ENCODE measurements around the gene TNPO3.

The TNPO3 gene

DNA sequence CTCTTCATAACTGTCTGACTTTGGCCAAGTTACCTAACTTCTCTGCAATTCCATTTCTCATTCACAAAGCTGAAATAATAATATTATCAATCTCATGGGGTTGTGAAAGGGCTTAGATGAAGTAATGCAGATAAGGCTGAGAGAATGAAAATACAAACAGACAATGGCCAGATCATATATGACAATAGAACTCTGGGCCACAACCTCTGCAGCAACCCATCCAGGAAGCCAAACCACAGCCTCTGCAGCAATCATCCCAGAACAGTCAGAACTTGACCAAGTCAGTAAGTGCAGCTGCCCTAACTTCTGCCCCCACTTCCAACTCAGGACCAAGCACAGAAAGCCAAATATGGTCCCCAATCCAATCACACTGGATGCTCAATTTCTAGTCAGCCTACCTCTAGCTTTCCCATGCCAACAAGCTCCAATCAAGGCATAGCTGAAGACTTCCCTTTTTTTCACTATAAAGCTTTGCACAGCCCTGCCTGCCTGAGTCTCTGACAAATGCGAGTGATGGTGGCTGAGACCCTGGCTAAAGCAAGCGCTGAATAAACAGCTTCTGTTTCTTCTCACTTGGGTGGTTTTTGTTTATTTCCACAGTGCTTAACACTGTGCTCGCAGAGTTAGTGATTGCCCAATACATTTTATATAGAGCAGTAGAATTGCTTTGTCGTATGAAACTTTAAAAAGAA lies 34.8 kb upstream of the TNPO3 start:
- H3K4me1 ChIP-seq (ENCODE audit: control insufficient read depth, insufficient read depth, low read length) = no peaks in the 10 kb centered on the region
- H3K4me3 ChIP-seq (ENCODE audit: low read length) = no peak overlapping the region
- peaks cover 30% of the 10 kb centered on the region for H3K27me3 ChIP-seq (ENCODE audit: control insufficient read depth, insufficient read depth, low read length)
- no peak overlapping the region for H3K9ac ChIP-seq (ENCODE audit: low read depth, low read length)
- H3K9me3 ChIP-seq (replicated peaks; ENCODE audit: low read length) = no peaks in the 10 kb centered on the region
- no peak overlapping the region for H3K4me2 ChIP-seq (ENCODE audit: low read length)
- no peaks in the 10 kb centered on the region for H3K36me3 ChIP-seq (ENCODE audit: insufficient read depth, low read length)

DNA sequence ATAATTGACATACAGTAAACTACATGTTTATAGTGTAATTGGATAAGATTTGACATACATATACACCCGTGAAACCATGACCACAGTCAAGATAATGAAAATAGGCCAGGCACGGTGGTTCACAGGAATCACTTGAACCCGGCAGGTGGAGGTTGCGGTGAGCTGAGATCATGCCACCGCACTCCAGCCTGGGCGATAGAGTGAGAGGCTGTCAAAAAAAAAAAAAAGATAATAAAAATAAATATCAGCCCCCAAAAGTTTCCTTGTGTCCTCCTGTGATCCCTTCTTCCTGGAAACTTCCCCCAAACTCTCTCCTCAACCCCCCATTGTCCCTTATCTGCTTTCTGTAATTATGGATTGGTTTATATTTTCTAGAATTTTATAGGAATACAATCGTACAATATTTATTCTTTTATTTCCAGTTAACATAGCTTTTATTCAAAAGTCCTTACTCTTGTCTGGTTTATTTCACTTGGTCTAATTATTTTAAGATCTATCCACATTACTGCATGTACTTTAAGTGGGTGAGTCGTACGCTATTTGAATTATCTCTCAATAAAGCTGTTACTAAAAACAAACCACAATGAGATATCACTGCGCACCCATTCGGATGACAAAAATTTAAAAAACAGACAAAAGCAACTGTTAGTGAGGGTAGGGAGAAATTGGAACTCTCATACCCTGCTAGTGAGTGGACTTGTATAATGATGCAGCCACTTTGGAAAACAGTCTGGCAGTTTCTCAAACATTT lies 30.1 kb upstream of the TNPO3 start:
- H3K27me3 ChIP-seq (ENCODE audit: control insufficient read depth, insufficient read depth, low read length) = peaks cover 31% of the 10 kb centered on the region
- H3K36me3 ChIP-seq (ENCODE audit: insufficient read depth, low read length) = no peaks in the 10 kb centered on the region
- no peaks in the 10 kb centered on the region for H3K9me3 ChIP-seq (replicated peaks; ENCODE audit: low read length)
- no peaks in the 10 kb centered on the region for H3K4me1 ChIP-seq (ENCODE audit: control insufficient read depth, insufficient read depth, low read length)
- no peak overlapping the region for H3K4me3 ChIP-seq (ENCODE audit: low read length)
- H3K4me2 ChIP-seq (ENCODE audit: low read length) = no peak overlapping the region
- H3K9ac ChIP-seq (ENCODE audit: low read depth, low read length) = no peak overlapping the region

DNA sequence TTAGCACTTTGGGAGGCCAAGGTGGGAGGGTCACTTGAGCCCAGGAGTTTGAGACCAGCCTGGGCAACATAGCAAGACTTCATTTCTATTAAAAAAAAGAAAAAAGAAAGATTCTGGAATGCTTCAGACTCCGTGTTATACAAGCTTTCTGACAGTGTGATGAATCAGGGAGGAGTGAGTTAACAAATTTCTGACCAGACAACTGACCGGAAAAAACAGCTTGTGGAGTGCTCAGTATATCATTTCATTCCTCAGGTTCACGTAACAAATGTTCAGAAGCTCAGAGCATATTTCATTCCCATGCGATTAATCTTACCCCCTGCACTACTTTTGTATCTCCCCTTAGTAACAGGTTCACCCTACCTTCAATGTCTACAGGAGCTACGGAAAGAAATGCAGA lies 28.6 kb upstream of the TNPO3 start:
- no peak overlapping the region for H3K4me2 ChIP-seq (ENCODE audit: low read length)
- H3K4me3 ChIP-seq (ENCODE audit: low read length) = no peak overlapping the region
- H3K9me3 ChIP-seq (replicated peaks; ENCODE audit: low read length) = no peaks in the 10 kb centered on the region
- no peaks in the 10 kb centered on the region for H3K36me3 ChIP-seq (ENCODE audit: insufficient read depth, low read length)
- no peaks in the 10 kb centered on the region for H3K4me1 ChIP-seq (ENCODE audit: control insufficient read depth, insufficient read depth, low read length)
- peaks cover 26% of the 10 kb centered on the region for H3K27me3 ChIP-seq (ENCODE audit: control insufficient read depth, insufficient read depth, low read length)
- no peak overlapping the region for H3K9ac ChIP-seq (ENCODE audit: low read depth, low read length)

DNA sequence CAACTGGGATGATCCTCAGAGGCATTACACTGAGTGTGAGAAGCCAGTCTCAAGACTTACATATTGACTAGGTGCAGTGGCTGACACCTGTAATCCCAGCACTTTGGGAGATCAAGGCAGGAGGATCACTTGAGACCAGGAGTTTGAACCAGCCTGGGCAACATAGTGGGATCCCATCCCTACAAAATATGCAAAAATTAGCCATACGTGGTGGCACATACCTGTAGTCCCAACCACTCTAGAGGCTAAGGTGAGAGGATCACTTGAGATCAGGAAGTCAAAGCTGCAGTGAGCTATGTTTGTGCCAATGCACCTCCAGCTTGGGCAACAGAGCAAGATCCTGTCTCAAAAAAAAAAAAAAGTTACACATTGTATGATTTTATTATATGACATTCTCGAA lies 23.5 kb upstream of the TNPO3 start:
- H3K4me1 ChIP-seq (ENCODE audit: control insufficient read depth, insufficient read depth, low read length) = no peaks in the 10 kb centered on the region
- H3K9me3 ChIP-seq (replicated peaks; ENCODE audit: low read length) = no peaks in the 10 kb centered on the region

DNA sequence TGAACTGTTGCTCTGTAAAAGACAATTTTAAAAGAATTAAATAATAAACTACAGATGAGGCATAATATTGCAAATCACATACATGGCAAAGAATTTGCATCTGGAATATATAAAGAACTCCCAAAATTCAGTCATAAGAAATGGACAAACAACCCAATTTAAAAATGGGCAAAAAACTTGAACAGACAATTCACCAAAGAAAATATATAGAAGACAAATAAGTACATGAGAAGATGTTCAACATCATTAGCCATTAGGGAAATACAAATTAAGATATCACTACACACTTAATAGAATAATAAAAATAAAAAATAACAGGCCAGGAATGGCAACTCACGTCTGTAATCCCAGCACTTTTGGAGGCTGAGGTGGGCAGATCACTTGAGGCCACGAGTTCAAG lies 22.0 kb upstream of the TNPO3 start:
- Histone ChIP-seq H3K36me3 (ENCODE audit: insufficient read depth, low read length) (no peaks in the 10 kb centered on the region), H3K9me3 (replicated peaks; ENCODE audit: low read length) (no peaks in the 10 kb centered on the region), H3K9ac (ENCODE audit: low read depth, low read length) (no peak overlapping the region), H3K4me1 (ENCODE audit: control insufficient read depth, insufficient read depth, low read length) (no peaks in the 10 kb centered on the region), H3K4me3 (ENCODE audit: low read length) (no peak overlapping the region), H3K27me3 (ENCODE audit: control insufficient read depth, insufficient read depth, low read length) (peaks cover 45% of the 10 kb centered on the region), H3K4me2 (ENCODE audit: low read length) (no peak overlapping the region)

More for the DNA sequence above, 23.5 kb upstream of the TNPO3 start:
- Histone ChIP-seq H3K36me3 (ENCODE audit: insufficient read depth, low read length) (no peaks in the 10 kb centered on the region), H3K9ac (ENCODE audit: low read depth, low read length) (no peak overlapping the region), H3K27me3 (ENCODE audit: control insufficient read depth, insufficient read depth, low read length) (peaks cover 48% of the 10 kb centered on the region), H3K4me3 (ENCODE audit: low read length) (no peak overlapping the region), H3K4me2 (ENCODE audit: low read length) (no peak overlapping the region)

DNA sequence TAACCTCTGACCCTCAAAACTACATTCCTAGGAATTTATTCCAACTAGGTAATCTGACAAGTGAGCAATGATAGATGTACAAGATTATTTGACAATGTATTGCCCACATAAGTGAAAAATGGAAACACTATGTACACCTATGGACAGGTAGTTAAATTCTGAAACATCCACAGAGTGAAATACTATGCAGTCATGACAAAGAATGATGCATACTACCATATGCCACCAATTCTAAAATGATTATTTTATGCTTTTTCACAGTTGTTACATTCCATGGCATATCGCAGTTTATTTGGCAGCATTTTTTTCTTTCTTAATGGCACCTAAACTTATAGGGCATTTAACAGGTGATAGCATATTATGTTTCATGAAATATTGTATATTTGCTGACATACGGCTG lies 20.1 kb upstream of the TNPO3 start:
- H3K4me1 ChIP-seq (ENCODE audit: control insufficient read depth, insufficient read depth, low read length) = no peaks in the 10 kb centered on the region
- H3K9ac ChIP-seq (ENCODE audit: low read depth, low read length) = no peak overlapping the region
- H3K36me3 ChIP-seq (ENCODE audit: insufficient read depth, low read length) = no peaks in the 10 kb centered on the region
- H3K4me3 ChIP-seq (ENCODE audit: low read length) = no peak overlapping the region
- no peak overlapping the region for H3K4me2 ChIP-seq (ENCODE audit: low read length)
- H3K9me3 ChIP-seq (replicated peaks; ENCODE audit: low read length) = no peaks in the 10 kb centered on the region
- H3K27me3 ChIP-seq (ENCODE audit: control insufficient read depth, insufficient read depth, low read length) = peaks cover 42% of the 10 kb centered on the region

DNA sequence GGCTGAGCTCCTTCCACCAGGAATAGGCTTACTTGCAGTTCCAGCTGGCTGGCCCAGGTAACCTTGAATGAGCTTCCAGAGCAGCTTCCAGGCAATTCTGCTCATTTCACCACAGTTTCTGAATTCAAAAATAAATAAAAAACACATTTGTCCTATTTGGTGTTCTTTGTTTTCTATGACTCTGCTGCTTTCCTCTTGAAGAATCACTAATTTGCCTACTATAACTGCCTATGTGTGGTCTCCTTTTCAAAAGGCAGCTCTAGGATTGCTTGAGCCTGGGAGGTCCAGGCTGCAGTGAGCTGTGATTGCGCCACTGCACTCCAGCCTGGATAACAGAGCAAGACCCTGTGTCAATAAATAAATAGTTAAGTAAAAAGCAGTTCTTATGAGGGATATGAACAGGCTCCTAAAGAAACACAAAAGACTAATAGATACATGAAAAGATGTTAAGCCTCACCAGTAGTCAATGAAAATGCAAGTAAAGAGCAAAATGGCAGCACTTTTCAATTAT lies 19.5 kb upstream of the TNPO3 start:
- no peaks in the 10 kb centered on the region for H3K4me1 ChIP-seq (ENCODE audit: control insufficient read depth, insufficient read depth, low read length)
- H3K4me2 ChIP-seq (ENCODE audit: low read length) = no peak overlapping the region
- peaks cover 43% of the 10 kb centered on the region for H3K27me3 ChIP-seq (ENCODE audit: control insufficient read depth, insufficient read depth, low read length)
- no peaks in the 10 kb centered on the region for H3K36me3 ChIP-seq (ENCODE audit: insufficient read depth, low read length)
- H3K4me3 ChIP-seq (ENCODE audit: low read length) = no peak overlapping the region
- H3K9ac ChIP-seq (ENCODE audit: low read depth, low read length) = no peak overlapping the region
- H3K9me3 ChIP-seq (replicated peaks; ENCODE audit: low read length) = no peaks in the 10 kb centered on the region

DNA sequence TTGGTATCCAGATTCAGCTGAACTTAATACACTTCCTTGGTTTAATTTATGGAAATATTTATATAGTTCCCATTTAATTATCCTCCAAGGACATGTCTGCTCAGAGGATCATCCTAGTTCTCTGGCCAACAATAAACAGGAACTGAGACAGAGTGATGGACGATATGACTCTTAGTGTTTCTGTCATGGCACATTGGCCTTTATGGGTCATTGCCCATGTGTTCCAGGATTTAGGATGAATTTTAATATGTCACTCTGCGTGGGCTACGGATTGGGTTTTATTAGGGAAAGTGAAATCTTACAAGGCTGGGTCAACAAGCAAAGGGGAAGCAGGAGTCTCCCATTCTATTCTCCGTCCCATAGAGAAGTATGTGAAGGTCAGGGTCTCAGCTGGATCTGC lies 18.8 kb upstream of the TNPO3 start:
- H3K36me3 ChIP-seq (ENCODE audit: insufficient read depth, low read length) = no peaks in the 10 kb centered on the region
- peaks cover 45% of the 10 kb centered on the region for H3K27me3 ChIP-seq (ENCODE audit: control insufficient read depth, insufficient read depth, low read length)
- no peak overlapping the region for H3K4me3 ChIP-seq (ENCODE audit: low read length)
- H3K9me3 ChIP-seq (replicated peaks; ENCODE audit: low read length) = no peaks in the 10 kb centered on the region
- no peaks in the 10 kb centered on the region for H3K4me1 ChIP-seq (ENCODE audit: control insufficient read depth, insufficient read depth, low read length)
- H3K9ac ChIP-seq (ENCODE audit: low read depth, low read length) = no peak overlapping the region
- no peak overlapping the region for H3K4me2 ChIP-seq (ENCODE audit: low read length)

DNA sequence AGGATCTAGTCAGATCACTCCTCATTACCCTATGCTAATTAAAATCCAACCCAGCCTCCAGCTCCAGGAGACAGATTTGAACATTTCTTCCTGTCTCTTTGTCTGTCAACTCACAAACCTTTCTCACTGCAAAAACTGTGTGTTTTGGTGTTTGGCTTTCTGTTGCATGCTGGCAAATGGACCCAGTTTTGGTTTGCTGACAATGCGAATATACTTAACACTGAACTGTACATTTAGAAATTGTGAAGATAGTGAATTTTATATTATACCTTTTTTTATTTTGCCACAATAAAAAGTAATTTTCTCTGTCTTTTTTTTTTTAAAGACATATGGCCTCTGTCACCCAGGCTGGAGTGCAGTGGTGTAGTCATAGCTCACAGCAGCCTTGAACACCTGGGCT lies 18.3 kb upstream of the TNPO3 start:
- H3K9me3 ChIP-seq (replicated peaks; ENCODE audit: low read length) = no peaks in the 10 kb centered on the region
- H3K4me1 ChIP-seq (ENCODE audit: control insufficient read depth, insufficient read depth, low read length) = no peaks in the 10 kb centered on the region
- no peak overlapping the region for H3K9ac ChIP-seq (ENCODE audit: low read depth, low read length)
- H3K4me3 ChIP-seq (ENCODE audit: low read length) = no peak overlapping the region
- H3K4me2 ChIP-seq (ENCODE audit: low read length) = no peak overlapping the region
- no peaks in the 10 kb centered on the region for H3K36me3 ChIP-seq (ENCODE audit: insufficient read depth, low read length)
- H3K27me3 ChIP-seq (ENCODE audit: control insufficient read depth, insufficient read depth, low read length) = peaks cover 42% of the 10 kb centered on the region

DNA sequence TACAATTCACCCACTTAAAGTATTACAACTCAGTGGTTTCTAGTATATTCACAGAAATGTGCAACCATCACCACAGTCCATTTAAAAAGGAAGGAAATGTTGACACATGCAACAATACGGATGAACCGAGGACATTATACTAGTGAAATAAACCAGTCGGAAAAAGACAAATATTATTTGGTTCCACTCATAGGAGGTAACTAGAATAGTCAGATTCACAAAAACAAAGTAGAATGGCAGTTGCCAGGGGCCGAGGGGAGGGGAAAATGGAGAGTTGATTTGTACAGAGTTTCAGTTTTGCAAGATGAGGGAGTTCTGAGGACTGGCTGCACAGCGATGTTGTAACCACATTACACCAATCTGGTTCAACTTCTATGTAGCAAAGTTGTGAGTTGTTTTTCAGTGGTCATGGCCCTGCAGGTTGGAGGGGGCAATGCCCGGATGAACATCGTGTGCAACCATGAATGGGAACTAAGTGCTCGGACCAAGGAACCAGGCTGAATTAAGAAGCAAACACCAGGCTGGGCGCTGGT lies 17.6 kb upstream of the TNPO3 start:
- Histone ChIP-seq H3K9ac (ENCODE audit: low read depth, low read length) (no peak overlapping the region), H3K4me3 (ENCODE audit: low read length) (no peak overlapping the region), H3K27me3 (ENCODE audit: control insufficient read depth, insufficient read depth, low read length) (peaks cover 45% of the 10 kb centered on the region), H3K9me3 (replicated peaks; ENCODE audit: low read length) (no peaks in the 10 kb centered on the region), H3K4me2 (ENCODE audit: low read length) (no peak overlapping the region), H3K36me3 (ENCODE audit: insufficient read depth, low read length) (no peaks in the 10 kb centered on the region), H3K4me1 (ENCODE audit: control insufficient read depth, insufficient read depth, low read length) (no peaks in the 10 kb centered on the region)

DNA sequence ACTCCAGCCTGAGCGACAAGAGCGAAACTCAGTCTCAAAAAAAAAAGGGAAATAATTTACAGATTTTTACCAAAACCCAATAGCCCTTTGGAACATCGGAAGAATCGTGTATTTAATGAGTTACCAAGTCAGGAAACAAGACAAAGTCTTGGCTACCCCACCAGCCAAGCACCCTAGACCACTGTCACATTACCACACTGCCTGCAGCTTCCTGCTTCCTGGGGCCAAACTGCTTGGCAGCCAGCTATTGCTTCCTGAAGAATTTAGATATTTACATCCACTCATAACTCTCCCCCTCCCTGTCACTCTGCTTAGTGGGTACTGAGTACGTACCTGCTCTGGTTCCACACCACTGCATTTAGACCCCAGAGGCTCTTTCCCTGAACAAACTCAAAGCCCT lies 14.1 kb upstream of the TNPO3 start:
- Histone ChIP-seq H3K4me3 (ENCODE audit: low read length) (no peak overlapping the region), H3K4me2 (ENCODE audit: low read length) (no peak overlapping the region), H3K36me3 (ENCODE audit: insufficient read depth, low read length) (no peaks in the 10 kb centered on the region), H3K9ac (ENCODE audit: low read depth, low read length) (no peak overlapping the region), H3K27me3 (ENCODE audit: control insufficient read depth, insufficient read depth, low read length) (peaks cover 31% of the 10 kb centered on the region), H3K9me3 (replicated peaks; ENCODE audit: low read length) (no peaks in the 10 kb centered on the region), H3K4me1 (ENCODE audit: control insufficient read depth, insufficient read depth, low read length) (peaks cover 10% of the 10 kb centered on the region)

Data from skeletal muscle satellite cell (primary cell).